Common myeloid progenitor, CD34-positive (primary cell): ENCODE data around the gene KIF9.

ENCODE experiments used
- CTCF ChIA-PET: fragments of 350-600 bp; sonication (Branson Sonifier 250); formaldehyde crosslinking; loops from one replicate; lab custom pipeline; 2021; ENCODE audit warnings: antibody characterized with exemption; lab: Charles Lee
- POLR2A ChIA-PET: fragments of 350-600 bp; sonication (Branson Sonifier 250); formaldehyde crosslinking; loops from one replicate; lab custom pipeline; 2021; ENCODE audit warnings: antibody characterized with exemption; lab: Charles Lee
- DNase-seq, 3 donors: peaks; one replicate each; pipeline versions ENCODE4 v3.0.0 to v3.0.0-alpha.2; 2013
- H3K27ac ChIP-seq, 2 experiments: 1 replicate in 1 of 2; 2 replicates in 1 of 2; pipeline ENCODE4 v1.7.0; 2013; ENCODE audit warnings: inconsistent platforms in 2 of 2, low read length in 2 of 2, mild to moderate bottlenecking in 2 of 2, low read depth in 1 of 2, moderate library complexity in 1 of 2; ENCODE audit not compliant: severe bottlenecking in 2 of 2, insufficient read depth in 1 of 2, poor library complexity in 1 of 2
- H3K27me3 ChIP-seq, 5 experiments: replicated peaks in 2 of 5; 1 replicate in 3 of 5; 2 replicates in 2 of 5; pipeline versions ENCODE4 v1.6.1 to v1.7.0; 2013; ENCODE audit warnings: low read length in 4 of 5, mild to moderate bottlenecking in 2 of 5, moderate library complexity in 2 of 5, inconsistent platforms in 1 of 5; ENCODE audit not compliant: insufficient read depth in 5 of 5, control insufficient read depth in 4 of 5
- H3K36me3 ChIP-seq, 4 experiments: 1 replicate in 2 of 4; 2 replicates in 2 of 4; pipeline versions ENCODE4 v1.6.1 to v1.7.0; 2013; ENCODE audit warnings: low read length in 3 of 4, control low read depth in 1 of 4, mild to moderate bottlenecking in 1 of 4; ENCODE audit not compliant: control insufficient read depth in 4 of 4, insufficient read depth in 4 of 4
- H3K4me1 ChIP-seq, 4 experiments: 1 replicate in 3 of 4; 2 replicates in 1 of 4; pipeline versions ENCODE4 v1.6.1 to v1.7.1; 2013; ENCODE audit warnings: low read length in 3 of 4, mild to moderate bottlenecking in 3 of 4, control low read depth in 1 of 4, inconsistent platforms in 1 of 4, moderate library complexity in 1 of 4; ENCODE audit not compliant: control insufficient read depth in 4 of 4, insufficient read depth in 4 of 4; ENCODE audit errors: control extremely low read depth in 1 of 4
- H3K4me3 ChIP-seq, 7 experiments: 1 replicate in 4 of 7; 2 replicates in 3 of 7; pipeline versions ENCODE4 v1.5.1 to v1.7.0; 2013; ENCODE audit warnings: mild to moderate bottlenecking in 7 of 7, low read length in 6 of 7, moderate library complexity in 6 of 7, inconsistent platforms in 2 of 7, low read depth in 2 of 7, control low read depth in 1 of 7; ENCODE audit not compliant: insufficient read depth in 4 of 7, control insufficient read depth in 1 of 7; ENCODE audit errors: extremely low read depth in 1 of 7
- H3K9me3 ChIP-seq, 5 experiments: 1 replicate in 4 of 5; 2 replicates in 1 of 5; pipeline versions ENCODE4 v1.6.1 to v1.7.1; 2013; ENCODE audit warnings: low read length in 4 of 5, mild to moderate bottlenecking in 2 of 5, inconsistent platforms in 1 of 5, low read depth in 1 of 5, moderate library complexity in 1 of 5; ENCODE audit not compliant: control insufficient read depth in 4 of 5, insufficient read depth in 2 of 5; ENCODE audit errors: control extremely low read depth in 1 of 5
- WGBS: methylation state at CpG from one replicate; pipeline ENCODE4 v1.1.5; 2013; ENCODE audit not compliant: insufficient coverage; 5-methylcytosine and 5-hydroxymethylcytosine counted together

The KIF9 gene

GRCh38 chr3:47306022-47306421, 23.4 kb upstream of the KIF9 start:
- no peak overlapping the region for H3K4me3 ChIP-seq
- no peaks in the 10 kb centered on the region for H3K4me1 ChIP-seq
- no CpG with 5 or more reads among the region's 2 CpGs for WGBS
- ChIA-PET POLR2A (no interaction called here), CTCF (no interaction called here)
- no peak overlapping the region for H3K27ac ChIP-seq
- no peaks in the 10 kb centered on the region for H3K27me3 ChIP-seq
- no peak for DNase-seq
- no peaks in the 10 kb centered on the region for H3K9me3 ChIP-seq
- H3K36me3 ChIP-seq: peaks cover 5 to 14% (median 9%) of the 10 kb centered on the region in 4 experiments

DNA sequence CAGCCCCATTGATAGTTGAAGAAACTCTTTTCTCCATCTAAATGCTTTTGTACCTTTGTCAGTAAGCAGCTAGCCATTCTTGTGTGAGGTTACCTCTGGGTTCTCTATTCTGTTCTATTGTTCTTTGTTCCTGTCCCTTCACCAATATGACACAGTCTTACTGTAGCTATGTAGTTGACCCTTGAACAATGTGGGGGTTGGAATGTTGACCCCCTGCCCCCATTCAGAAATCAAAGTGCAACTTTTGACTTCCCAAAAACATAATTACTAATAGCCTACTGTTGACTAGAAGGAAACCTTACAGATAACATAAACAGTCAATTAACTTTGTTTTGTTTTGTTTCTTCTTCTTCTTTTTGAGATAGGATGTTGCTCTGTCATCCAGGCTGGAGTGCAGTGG, 18.9 kb upstream of the KIF9 start:
- CTCF ChIA-PET: interaction anchor here (0.6 to 1.7 kb wide), 2 partner anchors 13 to 262 kb away, joined by 3 read pairs; no protein-coding TSS in a partner anchor
- no peak for DNase-seq
- Histone ChIP-seq H3K27ac (no peak overlapping the region), H3K27me3 (no peaks in the 10 kb centered on the region), H3K4me3 (no peak overlapping the region), H3K9me3 (no peaks in the 10 kb centered on the region), H3K4me1 (peaks cover 7 to 18% (median 10%) of the 10 kb centered on the region in 4 experiments), H3K36me3 (peaks cover 2 to 12% (median 8%) of the 10 kb centered on the region in 4 experiments)
- POLR2A ChIA-PET: interaction anchor here (1.1 kb wide), 1 partner anchor 10 kb away, joined by 3 read pairs; no protein-coding TSS in a partner anchor

DNA sequence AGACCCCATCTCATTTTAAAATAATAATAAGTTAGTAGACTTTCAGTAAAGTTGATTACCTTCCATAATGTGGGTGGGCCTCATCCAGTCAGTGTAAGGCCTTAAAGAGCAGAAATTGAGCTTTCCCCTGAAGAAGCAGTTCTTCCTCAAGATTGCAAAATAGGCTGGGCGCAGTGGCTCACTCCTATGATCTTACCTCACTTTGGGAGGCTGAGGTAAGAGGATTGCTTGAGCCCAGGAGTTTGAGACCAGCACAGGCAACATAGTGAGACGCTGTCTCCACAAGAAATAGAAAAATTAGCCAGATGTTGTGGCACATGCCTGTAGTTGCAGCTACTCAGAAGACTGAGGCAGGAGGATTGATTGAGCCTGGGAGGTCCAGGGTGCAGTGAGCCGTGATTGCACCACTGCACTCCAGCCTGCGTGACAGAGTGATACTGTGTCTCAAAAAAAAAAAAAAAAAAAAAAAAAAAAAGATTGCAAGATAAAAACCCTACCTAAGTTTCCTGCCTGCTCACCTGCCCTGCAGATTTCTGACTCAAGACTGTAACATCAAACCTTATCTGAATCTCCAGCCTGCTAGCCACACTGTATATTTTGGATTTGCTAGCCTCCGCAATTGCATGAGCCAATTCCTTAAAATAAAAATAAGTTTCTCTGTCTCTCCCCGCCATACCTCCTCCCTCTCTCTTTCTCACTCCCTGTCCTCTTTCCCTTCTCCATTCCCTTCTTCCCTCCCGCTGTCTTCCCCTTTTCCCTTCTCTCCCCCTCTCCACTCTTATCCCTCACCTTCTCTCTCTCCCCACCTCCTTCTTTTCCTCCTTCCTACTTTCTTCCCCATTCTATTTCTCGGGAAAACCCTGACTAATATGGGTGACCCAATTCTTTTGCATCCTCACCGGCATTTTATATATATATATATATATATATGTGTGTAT, 17.1 kb upstream of the KIF9 start:
- POLR2A ChIA-PET: no interaction called here
- H3K4me1 ChIP-seq: peaks cover 10 to 23% (median 11%) of the 10 kb centered on the region in 4 experiments
- peaks cover 2 to 12% (median 12%) of the 10 kb centered on the region in 4 experiments for H3K36me3 ChIP-seq
- H3K27ac ChIP-seq: no peak overlapping the region
- H3K27me3 ChIP-seq: no peaks in the 10 kb centered on the region
- CTCF ChIA-PET: interaction anchor here (1.2 kb wide), 1 partner anchor 13 kb away, joined by 3 read pairs; no protein-coding TSS in a partner anchor
- DNase-seq: no peak
- WGBS: 95% methylated on average over 5 of the region's 9 CpGs
- H3K4me3 ChIP-seq: no peak overlapping the region
- H3K9me3 ChIP-seq: no peaks in the 10 kb centered on the region

- ChIA-PET CTCF (interaction anchor here (1.2 kb wide), 1 partner anchor 29 kb away, joined by 4 read pairs; no protein-coding TSS in a partner anchor), POLR2A (interaction anchor here (0.5 kb wide), 1 partner anchor 15 kb away, joined by 4 read pairs; no protein-coding TSS in a partner anchor)
- Histone ChIP-seq H3K36me3 (peaks cover 2 to 12% (median 11%) of the 10 kb centered on the region in 4 experiments), H3K27me3 (no peaks in the 10 kb centered on the region), H3K4me3 (no peak overlapping the region), H3K9me3 (no peaks in the 10 kb centered on the region), H3K4me1 (peaks cover 10 to 23% (median 11%) of the 10 kb centered on the region in 4 experiments), H3K27ac (no peak overlapping the region)
- DNase-seq: peak; percentile 23 to 76 (median 51)
- WGBS: no CpG with 5 or more reads among the region's 3 CpGs
Observed at GRCh38 chr3:47298439-47298838, 15.8 kb upstream of the KIF9 start.

DNA sequence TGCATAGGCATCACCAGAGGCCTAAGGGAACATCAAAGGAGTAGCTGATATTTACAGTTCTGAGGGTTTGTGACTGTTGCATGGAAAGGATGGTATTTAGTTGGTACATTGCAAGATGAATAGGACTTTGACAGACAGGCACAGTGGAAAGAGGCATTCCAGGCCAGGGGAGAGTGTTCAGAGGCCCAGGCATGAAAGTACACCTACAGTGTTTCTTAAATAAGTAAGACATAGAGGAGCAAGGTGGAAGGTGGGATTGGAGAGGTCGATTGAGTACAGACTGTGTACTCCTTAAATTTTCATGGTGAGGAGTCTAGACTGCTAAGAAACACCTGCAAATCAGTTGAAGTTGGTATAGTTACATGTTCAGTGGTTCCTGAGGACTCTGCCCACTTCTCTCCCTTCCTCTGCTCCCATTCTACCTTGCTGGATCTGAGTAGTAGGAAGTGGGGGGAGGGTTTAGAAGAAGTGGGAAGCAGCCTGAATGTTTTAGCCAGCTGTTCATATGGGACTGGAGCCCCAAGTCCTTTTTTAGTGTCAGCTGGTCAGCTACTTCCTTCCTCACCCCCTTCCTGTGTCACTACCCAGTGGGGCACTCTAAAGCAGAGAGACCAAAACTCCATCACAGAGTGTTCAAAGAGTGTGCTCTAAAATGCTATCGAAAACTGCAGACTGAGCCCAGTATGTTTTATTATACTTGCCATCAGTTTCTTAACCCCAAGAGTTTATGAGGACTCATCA, 14.1 kb upstream of the KIF9 start:
- peaks cover 0 to 11% (median 3%) of the 10 kb centered on the region in 4 experiments for H3K36me3 ChIP-seq
- no peak overlapping the region for H3K27ac ChIP-seq
- no CpG with 5 or more reads among the region's 2 CpGs for WGBS
- no peak for DNase-seq
- H3K9me3 ChIP-seq: no peaks in the 10 kb centered on the region
- CTCF ChIA-PET: interaction anchor here (1.2 kb wide), 1 partner anchor 31 kb away, joined by 4 read pairs; no protein-coding TSS in a partner anchor
- no peaks in the 10 kb centered on the region for H3K27me3 ChIP-seq
- peak overlapping the region in 3 of 7 experiments; percentile 6 to 37 (median 22) for H3K4me3 ChIP-seq
- POLR2A ChIA-PET: interaction anchor here (0.6 kb wide), 1 partner anchor 339 kb away, joined by 3 read pairs; no protein-coding TSS in a partner anchor
- H3K4me1 ChIP-seq: peaks cover 10 to 23% (median 11%) of the 10 kb centered on the region in 4 experiments

- 98% methylated on average over 6 of the region's 6 CpGs for WGBS
- no peak overlapping the region for H3K4me3 ChIP-seq
- no peak for DNase-seq
- peaks cover 0 to 11% (median 4%) of the 10 kb centered on the region in 4 experiments for H3K36me3 ChIP-seq
- no peaks in the 10 kb centered on the region for H3K27me3 ChIP-seq
- H3K4me1 ChIP-seq: peaks cover 10 to 23% (median 11%) of the 10 kb centered on the region in 4 experiments
- no peaks in the 10 kb centered on the region for H3K9me3 ChIP-seq
- ChIA-PET POLR2A (no interaction called here), CTCF (interaction anchor here (0.9 kb wide), 1 partner anchor 8 kb away, joined by 3 read pairs; no protein-coding TSS in a partner anchor)
- no peak overlapping the region for H3K27ac ChIP-seq
Observed at GRCh38 chr3:47295976-47296375, 13.4 kb upstream of the KIF9 start.
